ENCODE data around the gene KRT84.

KRT84 gene

DNA sequence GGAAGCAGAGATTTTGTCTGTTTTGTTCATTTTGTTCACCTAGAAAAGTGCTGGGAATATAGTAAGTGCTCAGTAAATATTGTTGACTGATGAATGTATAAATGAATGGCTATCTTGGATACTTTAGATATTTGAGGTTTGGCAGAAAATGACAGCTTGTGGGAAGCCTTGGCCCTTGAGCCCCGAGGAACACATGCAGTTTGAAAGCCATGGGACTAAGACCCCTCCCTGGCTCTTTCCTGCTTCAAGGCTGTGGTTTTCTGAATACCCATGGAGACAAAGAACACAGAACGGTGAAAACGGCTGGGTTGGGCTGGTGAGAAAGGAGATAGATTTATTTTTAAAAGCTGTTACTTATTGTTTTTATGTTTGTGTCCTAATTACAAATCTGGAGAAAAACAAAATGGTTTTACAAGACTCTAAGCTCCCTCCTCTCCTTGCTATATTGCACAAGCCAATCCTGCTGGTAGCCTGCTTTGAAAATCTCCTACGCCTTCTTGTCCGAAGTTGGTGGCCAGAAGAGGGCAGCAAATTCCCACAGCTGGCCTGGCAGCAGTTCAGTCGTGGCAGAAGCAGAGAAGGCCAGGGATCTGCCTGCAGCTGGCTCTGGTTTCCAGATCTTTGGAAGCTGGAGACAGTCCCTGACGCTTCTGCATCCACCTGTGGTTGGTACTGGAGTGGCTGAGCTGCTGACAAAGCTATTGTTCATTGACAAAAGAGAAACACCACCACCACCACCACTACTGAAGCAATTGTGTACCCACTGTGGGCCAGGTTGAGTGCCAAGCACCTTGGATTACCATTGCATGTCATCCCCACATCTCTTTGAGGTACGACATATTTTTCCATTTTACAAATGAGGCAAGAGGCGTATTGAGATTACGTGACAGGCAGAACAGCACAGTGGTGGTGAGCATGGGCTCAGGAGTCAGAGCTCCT lies 13.0 kb downstream of the KRT84 start:
- Histone ChIP-seq H3K27me3 (replicated peaks; ENCODE audit: control insufficient read depth, insufficient read depth, low read length) (peaks cover 1% of the 10 kb centered on the region), H3K4me3 (replicated peaks; ENCODE audit: low read depth, low read length) (no peak overlapping the region), H3K36me3 (ENCODE audit: control insufficient read depth, insufficient read depth, low read length) (no peaks in the 10 kb centered on the region)
- DNase-seq (ENCODE audit: extremely low read depth, insufficient read length): no peak
- TF ChIP-seq, protein P1, sequence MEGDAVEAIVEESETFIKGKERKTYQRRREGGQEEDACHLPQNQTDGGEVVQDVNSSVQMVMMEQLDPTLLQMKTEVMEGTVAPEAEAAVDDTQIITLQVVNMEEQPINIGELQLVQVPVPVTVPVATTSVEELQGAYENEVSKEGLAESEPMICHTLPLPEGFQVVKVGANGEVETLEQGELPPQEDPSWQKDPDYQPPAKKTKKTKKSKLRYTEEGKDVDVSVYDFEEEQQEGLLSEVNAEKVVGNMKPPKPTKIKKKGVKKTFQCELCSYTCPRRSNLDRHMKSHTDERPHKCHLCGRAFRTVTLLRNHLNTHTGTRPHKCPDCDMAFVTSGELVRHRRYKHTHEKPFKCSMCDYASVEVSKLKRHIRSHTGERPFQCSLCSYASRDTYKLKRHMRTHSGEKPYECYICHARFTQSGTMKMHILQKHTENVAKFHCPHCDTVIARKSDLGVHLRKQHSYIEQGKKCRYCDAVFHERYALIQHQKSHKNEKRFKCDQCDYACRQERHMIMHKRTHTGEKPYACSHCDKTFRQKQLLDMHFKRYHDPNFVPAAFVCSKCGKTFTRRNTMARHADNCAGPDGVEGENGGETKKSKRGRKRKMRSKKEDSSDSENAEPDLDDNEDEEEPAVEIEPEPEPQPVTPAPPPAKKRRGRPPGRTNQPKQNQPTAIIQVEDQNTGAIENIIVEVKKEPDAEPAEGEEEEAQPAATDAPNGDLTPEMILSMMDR (IDR thresholded peaks at IDR 0.05; ENCODE audit: insufficient read depth, low read length, poor library complexity, severe bottlenecking): peak; percentile 82

DNA sequence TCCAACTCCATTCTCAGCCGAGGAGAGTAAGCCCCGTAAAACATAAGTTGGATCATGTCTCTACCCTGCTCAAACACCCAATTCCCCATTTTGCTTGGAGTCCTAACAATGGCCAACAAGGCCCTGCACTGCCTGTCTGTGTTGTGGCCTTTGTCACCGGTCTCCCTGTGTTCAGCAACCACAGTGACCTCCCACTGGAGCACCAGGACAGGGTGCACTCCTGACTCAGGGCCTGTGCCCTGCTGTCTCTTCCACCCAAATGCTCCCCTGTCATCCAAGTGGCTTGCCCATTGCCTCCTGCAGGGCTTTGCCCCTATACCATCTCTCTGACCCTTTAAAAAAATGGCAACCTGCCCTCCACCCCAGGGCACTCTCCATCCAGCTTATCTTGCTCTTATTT lies 13.7 kb downstream of the KRT84 start:
- DNase-seq (ENCODE audit: extremely low read depth, insufficient read length): no peak
- Histone ChIP-seq H3K36me3 (ENCODE audit: control insufficient read depth, insufficient read depth, low read length) (no peaks in the 10 kb centered on the region), H3K4me3 (replicated peaks; ENCODE audit: low read depth, low read length) (no peak overlapping the region), H3K27me3 (replicated peaks; ENCODE audit: control insufficient read depth, insufficient read depth, low read length) (peaks cover 1% of the 10 kb centered on the region)
- TF ChIP-seq, protein P1 (IDR thresholded peaks at IDR 0.05; ENCODE audit: insufficient read depth, low read length, poor library complexity, severe bottlenecking): no peak

DNA sequence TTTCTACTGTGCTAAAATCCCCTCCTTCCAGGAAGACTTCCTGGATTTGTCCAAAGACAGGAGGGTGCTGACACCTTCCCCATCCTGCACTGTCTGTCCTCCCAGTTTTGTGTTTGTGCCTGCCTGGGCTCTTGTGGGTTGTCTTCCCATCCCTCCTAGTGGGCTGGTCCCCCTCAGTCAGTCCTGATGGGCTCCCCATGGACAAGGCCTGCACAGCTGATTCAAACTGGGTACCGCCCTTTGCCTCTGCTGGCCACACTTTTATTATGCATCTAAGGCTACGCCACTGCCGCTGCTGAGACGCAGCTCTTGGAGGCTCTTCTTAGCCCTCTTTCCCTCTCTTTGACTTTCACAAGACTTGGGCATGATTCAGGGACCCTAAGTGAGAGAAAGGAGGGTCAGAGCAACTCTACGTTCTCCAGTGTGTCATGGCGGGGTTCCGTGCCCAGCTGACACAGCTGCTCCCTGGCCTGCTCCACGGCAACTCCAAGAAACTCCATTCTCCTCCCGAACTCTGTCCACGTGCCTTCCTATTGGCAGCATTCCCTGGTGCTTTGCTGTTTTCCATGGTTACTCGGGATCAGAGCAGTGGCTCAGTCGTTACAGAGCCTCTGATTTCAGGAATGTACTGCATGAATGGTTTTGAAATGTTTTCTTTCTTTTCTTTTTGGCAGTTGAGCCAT lies 14.4 kb downstream of the KRT84 start:
- Histone ChIP-seq H3K4me3 (replicated peaks; ENCODE audit: low read depth, low read length) (no peak overlapping the region), H3K27me3 (replicated peaks; ENCODE audit: control insufficient read depth, insufficient read depth, low read length) (peaks cover 1% of the 10 kb centered on the region), H3K36me3 (ENCODE audit: control insufficient read depth, insufficient read depth, low read length) (no peaks in the 10 kb centered on the region)
- DNase-seq (ENCODE audit: extremely low read depth, insufficient read length): no peak
- TF ChIP-seq, protein P1 (IDR thresholded peaks at IDR 0.05; ENCODE audit: insufficient read depth, low read length, poor library complexity, severe bottlenecking): no peak

DNA sequence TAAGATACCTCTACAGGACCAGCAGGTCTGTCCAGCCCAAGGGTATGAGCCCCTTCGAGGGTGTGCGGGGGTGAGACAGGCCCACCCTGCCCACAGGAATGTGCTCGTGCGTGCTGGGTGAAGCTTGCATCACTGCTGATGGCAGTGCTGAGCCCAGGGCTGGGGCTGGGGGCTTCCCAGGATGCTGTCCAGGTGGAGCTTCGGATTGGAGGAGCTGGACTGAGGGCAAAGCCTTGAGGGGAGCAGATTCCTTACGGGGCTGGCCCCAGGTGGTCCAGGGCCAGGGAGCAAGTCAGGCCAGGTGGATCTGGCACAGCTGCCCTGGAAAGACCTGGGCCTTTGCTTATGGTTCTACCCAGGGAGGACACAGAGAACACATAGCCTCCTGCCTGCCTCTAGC lies 15.6 kb downstream of the KRT84 start:
- DNase-seq (ENCODE audit: extremely low read depth, insufficient read length): no peak
- TF ChIP-seq, protein P1 (IDR thresholded peaks at IDR 0.05; ENCODE audit: insufficient read depth, low read length, poor library complexity, severe bottlenecking): no peak
- H3K27me3 ChIP-seq (replicated peaks; ENCODE audit: control insufficient read depth, insufficient read depth, low read length): peaks cover 1% of the 10 kb centered on the region

DNA sequence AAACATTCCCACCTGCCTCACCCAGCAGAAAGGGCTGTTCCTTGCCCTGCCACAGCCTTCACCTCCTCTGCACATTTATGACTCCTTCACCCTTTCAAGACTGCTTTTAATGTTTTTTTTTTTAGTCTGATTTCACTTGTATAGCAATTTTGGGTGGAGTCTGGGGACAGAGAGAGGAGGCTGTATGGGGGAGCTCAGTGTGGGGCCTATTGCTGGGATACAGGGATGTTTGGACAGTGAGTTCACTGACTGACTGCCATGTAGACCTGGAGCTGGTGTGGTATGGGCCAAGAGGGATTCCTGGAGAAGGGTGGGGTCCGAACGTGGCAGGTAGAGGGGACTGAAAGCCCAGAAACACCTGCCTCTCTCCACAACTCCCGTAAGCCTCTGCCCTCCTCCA lies 16.2 kb downstream of the KRT84 start:
- Histone ChIP-seq H3K36me3 (ENCODE audit: control insufficient read depth, insufficient read depth, low read length) (no peaks in the 10 kb centered on the region), H3K4me3 (replicated peaks; ENCODE audit: low read depth, low read length) (no peak overlapping the region), H3K27me3 (replicated peaks; ENCODE audit: control insufficient read depth, insufficient read depth, low read length) (peaks cover 1% of the 10 kb centered on the region)
- no peak for DNase-seq (ENCODE audit: extremely low read depth, insufficient read length)
- TF ChIP-seq, protein P1 (IDR thresholded peaks at IDR 0.05; ENCODE audit: insufficient read depth, low read length, poor library complexity, severe bottlenecking): no peak

More for the DNA sequence above, 15.6 kb downstream of the KRT84 start:
- H3K4me3 ChIP-seq (replicated peaks; ENCODE audit: low read depth, low read length): no peak overlapping the region
- H3K36me3 ChIP-seq (ENCODE audit: control insufficient read depth, insufficient read depth, low read length): no peaks in the 10 kb centered on the region

Measured in GM06990 (cell line).